GM23338 (cell line): ENCODE results near the gene WDR54. TPM values are rescaled to one million over a fixed set of nuclear protein-coding genes. Genes with fewer than 3 reads are reported as not detected.

Experiments used
- ATAC-seq: fragments of 200-7000 bp; cut with Tn5 transposase; 3 replicates; pipeline ENCODE4 v1.9.1; 2020
- DNase-seq: peaks from one replicate; pipeline ENCODE4 v3.0.0-alpha.2; 2015; ENCODE audit warnings: low spot score
- H2AFZ ChIP-seq: fragments of 200-600 bp; sonication (generic); 2 replicates; pipeline ENCODE4 v1.8.0; 2016; ENCODE audit warnings: antibody characterized with exemption, mild to moderate bottlenecking, moderate library complexity
- H3F3A ChIP-seq: fragments of 200-600 bp; sonication (generic); replicated peaks from 2 replicates; pipeline ENCODE4 v1.8.0; 2017; ENCODE audit warnings: antibody characterized with exemption, mixed run types, low read depth
- H3K27ac ChIP-seq: fragments of 200-600 bp; sonication (generic); 2 replicates; pipeline ENCODE4 v1.6.1; 2016; ENCODE audit warnings: low read depth
- H3K27me3 ChIP-seq: fragments of 200-600 bp; sonication (generic); 2 replicates; pipeline ENCODE4 v1.8.0; 2016; ENCODE audit warnings: mild to moderate bottlenecking, mixed run types, moderate library complexity; ENCODE audit not compliant: insufficient read depth
- H3K36me3 ChIP-seq: fragments of 200-600 bp; sonication (generic); 2 replicates; pipeline ENCODE4 v1.8.0; 2016; ENCODE audit warnings: mild to moderate bottlenecking; ENCODE audit not compliant: insufficient read depth
- H3K4me1 ChIP-seq: fragments of 200-600 bp; sonication (generic); 2 replicates; pipeline ENCODE4 v1.8.0; 2016; ENCODE audit warnings: mild to moderate bottlenecking, moderate library complexity; ENCODE audit not compliant: insufficient read depth
- H3K4me2 ChIP-seq: fragments of 200-600 bp; sonication (generic); 2 replicates; pipeline ENCODE4 v1.7.1; 2017; ENCODE audit warnings: mixed run types
- H3K4me3 ChIP-seq: fragments of 200-600 bp; sonication (generic); 2 replicates; pipeline ENCODE4 v1.6.1; 2016; ENCODE audit warnings: mixed run types
- H3K79me2 ChIP-seq: fragments of 200-600 bp; sonication (generic); replicated peaks from 2 replicates; pipeline ENCODE4 v1.8.0; 2017; ENCODE audit warnings: mild to moderate bottlenecking; ENCODE audit not compliant: insufficient read depth
- H3K9me2 ChIP-seq: fragments of 200-600 bp; sonication (generic); 2 replicates; pipeline ENCODE4 v1.8.0; 2017; ENCODE audit not compliant: insufficient read depth
- H4K20me1 ChIP-seq: fragments of 200-600 bp; sonication (generic); replicated peaks from 2 replicates; pipeline ENCODE4 v1.8.0; 2017; ENCODE audit warnings: mild to moderate bottlenecking; ENCODE audit not compliant: insufficient read depth
- H3K27ac Mint-ChIP-seq: 2 replicates; pipeline ENCODE4 v1.8.0; 2020; ENCODE audit warnings: inconsistent platforms, mild to moderate bottlenecking, moderate library complexity, mixed read lengths
- H3K27me3 Mint-ChIP-seq: 3 replicates; pipeline ENCODE4 v1.8.0; 2022; ENCODE audit warnings: low read depth, mild to moderate bottlenecking, moderate library complexity, mixed read lengths, inconsistent platforms; ENCODE audit not compliant: insufficient read depth, poor library complexity
- H3K36me3 Mint-ChIP-seq: 3 replicates; pipeline ENCODE4 v1.8.0; 2021; ENCODE audit warnings: low read depth, mild to moderate bottlenecking, inconsistent platforms, moderate library complexity, mixed read lengths
- H3K4me1 Mint-ChIP-seq: 3 replicates; pipeline ENCODE4 v1.8.0; 2020; ENCODE audit warnings: mild to moderate bottlenecking, inconsistent platforms, mixed read lengths
- H3K4me3 Mint-ChIP-seq: 3 replicates; pipeline ENCODE4 v1.8.0; 2021; ENCODE audit warnings: moderate library complexity, mild to moderate bottlenecking, inconsistent platforms, mixed read lengths
- H3K9me3 Mint-ChIP-seq: 3 replicates; pipeline ENCODE4 v1.8.0; 2020; ENCODE audit warnings: moderate library complexity, mild to moderate bottlenecking, inconsistent platforms, mixed read lengths
- CTCF ChIP-seq, 2 experiments: fragments of 200-600 bp in 1 of 2; sonication (generic) in 1 of 2; conservative IDR thresholded peaks; 2 replicates each; pipeline versions ENCODE4 v1.5.1 to v1.6.1; 2016 to 2017; ENCODE audit warnings: antibody characterized with exemption in 2 of 2, low read depth in 2 of 2, mild to moderate bottlenecking in 2 of 2, moderate library complexity in 1 of 2
- ETS1 ChIP-seq: IDR thresholded peaks from 2 replicates; pipeline ENCODE4 v1.6.1; 2016; ENCODE audit warnings: antibody characterized with exemption
- EZH2 ChIP-seq: fragments of 200-600 bp; sonication (generic); IDR thresholded peaks from one replicate; pipeline ENCODE4 v1.8.0; 2017; ENCODE audit warnings: antibody characterized with exemption, mild to moderate bottlenecking, low read depth; ENCODE audit not compliant: unreplicated experiment
- EZH2phosphoT487 ChIP-seq: fragments of 200-600 bp; sonication (generic); IDR thresholded peaks from one replicate; pipeline ENCODE4 v1.8.1; 2018; ENCODE audit warnings: antibody characterized with exemption; ENCODE audit not compliant: unreplicated experiment
- NANOG ChIP-seq: IDR thresholded peaks from 2 replicates; pipeline ENCODE4 v1.6.1; 2016; ENCODE audit warnings: antibody characterized with exemption, borderline replicate concordance
- REST ChIP-seq: IDR thresholded peaks from one replicate; pipeline ENCODE4 v1.6.1; 2018; ENCODE audit warnings: antibody characterized with exemption; ENCODE audit not compliant: unreplicated experiment
- STAT1 ChIP-seq: IDR thresholded peaks from one replicate; pipeline ENCODE4 v1.6.1; 2016; ENCODE audit warnings: antibody characterized with exemption; ENCODE audit not compliant: unreplicated experiment
- ZNF331 ChIP-seq: fragments of 250-450 bp; sonication (Bioruptor Pico); IDR thresholded peaks from 2 replicates; pipeline ENCODE4 v1.5.0; 2020; ENCODE audit warnings: low read depth, mild to moderate bottlenecking, moderate library complexity
- ZNF462 ChIP-seq: fragments of 250-450 bp; sonication (Bioruptor Pico); IDR thresholded peaks from 2 replicates; pipeline ENCODE4 v1.5.0; 2020; ENCODE audit warnings: mild to moderate bottlenecking, moderate library complexity
- polyA plus RNA-seq: library from polyadenylated mRNA; unstranded; fragments of >200 nt; fragmentation: Nextera tagmentation; extraction: Ambion mirVana; gene quantifications from 2 replicates; pipeline ENCODE4 v1.2.1, GENCODE V29; 2016
- total RNA-seq: library from RNA; depleted of rRNA; stranded (reverse); fragments of >200 nt; shearing (Covaris generic); gene quantifications from 2 replicates; pipeline ENCODE4 v1.2.3, GENCODE V29; 2014

Gene WDR54
- total and polyA plus RNA-seq, 2 experiments from 2014 or later: 41.3 to 42.6 TPM

- ATAC-seq (peak; percentile 6; the same call in 1 of the 3 replicates), DNase-seq (peak; percentile 8)
- Histone ChIP-seq H3F3A (no peaks in the 10 kb centered on the region), H3K27ac (no peak overlapping the region), H3K4me3 (peak overlapping the region; percentile 89), H3K27me3 (no peaks in the 10 kb centered on the region), H3K4me1 (peaks cover 12% of the 10 kb centered on the region), H3K4me2 (peak overlapping the region; percentile 83), H3K36me3 (no peaks in the 10 kb centered on the region), H3K79me2 (peaks cover 39% of the 10 kb centered on the region), H3K9me2 (no peaks in the 10 kb centered on the region), H2AFZ (peak overlapping the region; percentile 74), H4K20me1 (peaks cover 25% of the 10 kb centered on the region)
- TF ChIP-seq EZH2phosphoT487 (no peak), NANOG (no peak), STAT1 (no peak), ZNF331 (CRISPR knock-in tag) (no peak), CTCF (conservative IDR thresholded peaks at IDR 0.05; ENCODE audit: low read depth in 2 of 2) (no peak), REST (no peak), EZH2 (no peak), ZNF462 (CRISPR knock-in tag) (no peak), ETS1 (no peak)
- Mint-ChIP-seq H3K4me1 (peaks cover 10% of the 10 kb centered on the region; the same call in 2 of the 3 replicates), H3K9me3 (no peaks in the 10 kb centered on the region), H3K36me3 (no peaks in the 10 kb centered on the region), H3K27ac (peak overlapping the region; percentile 79), H3K4me3 (peak overlapping the region; percentile 88), H3K27me3 (peaks cover 5% of the 10 kb centered on the region)
Observed at GRCh38 chr2:74392449-74392743, 29.1 kb upstream of the WDR54 start.
